Left kidney (tissue), 2 donors: Measurements from ENCODE around the gene TP53I13. TPM values are rescaled to one million over a fixed set of nuclear protein-coding genes. Genes with fewer than 3 reads are reported as not detected.

Experiments used
- DNase-seq: peaks from one replicate; pipeline ENCODE4 v3.0.0-alpha.2; 2013
- polyA plus RNA-seq: library from polyadenylated mRNA; unstranded; fragments of 120-200 nt; gene quantifications from one replicate; pipeline ENCODE4 v1.2.1, GENCODE V29; 2013; ENCODE audit not compliant: insufficient read length

TP53I13 gene
- polyA plus RNA-seq, 1 donor: 26.6 TPM

DNA sequence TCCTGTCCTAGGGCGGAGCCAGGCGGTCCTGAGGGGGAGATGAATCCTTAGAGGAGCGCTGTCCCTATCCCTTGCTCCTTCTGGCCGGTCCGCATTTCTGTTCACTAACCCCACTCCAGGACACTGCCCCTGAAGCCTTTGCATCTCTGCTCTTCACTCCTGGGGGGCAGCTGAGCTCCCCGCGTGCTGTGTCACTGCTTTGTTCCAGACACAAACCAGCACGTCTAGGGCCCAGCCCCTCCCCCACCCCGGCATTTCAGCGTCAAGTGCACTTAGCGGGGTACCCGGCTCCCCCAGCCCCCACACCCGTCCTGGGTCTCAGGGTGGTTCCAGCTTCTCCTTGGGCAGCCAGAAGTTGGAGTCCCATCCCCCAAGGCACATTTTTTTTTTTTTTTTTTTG lies 45.4 kb downstream of the TP53I13 start:
- no peak for DNase-seq

- no peak for DNase-seq
Measured at GRCh38 chr17:29614349-29615047, 46.0 kb downstream of the TP53I13 start.

DNA sequence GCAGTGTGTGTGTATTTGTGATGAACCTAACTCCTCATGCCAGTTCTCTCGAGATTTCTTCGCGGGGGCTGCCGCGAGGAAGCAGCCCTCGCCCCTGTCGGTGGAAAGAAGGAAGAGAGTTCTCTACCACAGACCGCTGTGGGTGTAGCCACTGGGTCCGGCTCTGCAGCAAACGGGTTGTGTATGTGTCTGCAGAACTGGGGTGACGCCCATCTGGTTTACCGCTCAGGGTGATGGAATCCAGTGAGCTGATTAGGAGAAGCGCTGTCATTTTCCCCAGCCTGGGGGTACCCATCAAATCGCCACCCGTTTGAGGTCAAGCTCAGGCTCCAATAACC lies 46.5 kb downstream of the TP53I13 start:
- no peak for DNase-seq

- peak; percentile 84 for DNase-seq
Measured at GRCh38 chr17:29615492-29616299, 47.2 kb downstream of the TP53I13 start.

- no peak for DNase-seq
Measured at GRCh38 chr17:29616300-29617048, 48.0 kb downstream of the TP53I13 start.

DNA sequence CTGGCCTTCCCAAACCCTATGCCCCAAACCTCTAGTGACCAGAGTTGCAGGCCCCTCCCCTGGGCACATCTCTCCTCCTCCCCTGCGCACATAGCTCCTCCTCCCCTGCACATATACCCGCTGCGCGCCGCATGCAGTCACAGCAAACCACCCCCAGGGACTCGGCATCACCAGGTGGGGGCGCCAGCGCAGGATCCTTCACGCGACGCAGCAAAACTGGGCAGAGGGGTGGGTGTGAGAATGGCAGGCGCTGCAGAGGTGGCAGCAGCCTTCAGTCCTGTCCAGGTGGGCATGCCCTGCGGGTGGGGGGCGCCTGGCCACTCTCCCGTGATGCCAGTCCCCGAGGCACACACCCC lies 48.6 kb downstream of the TP53I13 start:
- peak; percentile 72 for DNase-seq

GRCh38 chr17:29617481-29618271 lies 49.2 kb downstream of the TP53I13 start:
- no peak for DNase-seq

- no peak for DNase-seq
Measured at GRCh38 chr17:29618272-29619065, 50.0 kb downstream of the TP53I13 start.

DNA sequence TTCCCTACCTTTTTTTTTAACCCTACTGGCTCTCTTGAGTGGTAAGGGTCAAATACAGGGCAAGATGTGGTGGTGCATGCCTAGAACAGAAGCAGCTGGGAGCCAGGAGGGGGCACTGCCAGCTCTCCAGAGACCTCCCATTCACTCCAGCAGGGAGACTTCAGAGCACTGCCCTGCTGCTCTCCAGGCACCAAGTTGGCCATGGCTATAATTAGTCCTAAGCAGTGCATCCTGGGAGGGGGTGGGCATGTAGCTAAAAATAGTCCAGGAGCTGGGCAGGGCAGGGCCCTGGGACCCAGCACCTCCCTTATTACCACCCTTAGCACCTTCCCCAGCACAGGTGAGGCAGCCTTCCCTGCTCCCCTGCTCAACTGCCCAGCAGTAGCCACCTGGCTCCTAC lies 50.8 kb downstream of the TP53I13 start:
- DNase-seq: no peak

DNA sequence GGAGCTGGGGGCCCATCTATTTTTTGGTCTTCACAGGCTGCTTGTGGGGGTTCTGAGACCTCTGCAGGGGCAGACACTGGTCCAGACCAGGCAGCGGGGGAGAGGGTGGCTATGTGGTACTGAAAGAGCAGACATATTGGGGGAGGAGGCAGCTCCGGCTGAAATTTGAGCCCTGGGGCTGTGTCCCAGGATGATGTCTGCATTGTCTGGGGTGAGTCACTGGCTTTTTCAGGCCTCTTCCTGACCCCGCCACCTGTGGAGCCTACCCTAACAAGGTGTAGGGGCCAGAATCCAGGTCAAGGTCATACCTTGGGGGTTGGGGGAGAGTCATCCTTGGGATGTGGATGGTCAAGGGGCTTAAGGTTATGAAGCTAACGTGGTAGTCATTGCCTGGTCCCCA lies 51.8 kb downstream of the TP53I13 start:
- DNase-seq: no peak

DNA sequence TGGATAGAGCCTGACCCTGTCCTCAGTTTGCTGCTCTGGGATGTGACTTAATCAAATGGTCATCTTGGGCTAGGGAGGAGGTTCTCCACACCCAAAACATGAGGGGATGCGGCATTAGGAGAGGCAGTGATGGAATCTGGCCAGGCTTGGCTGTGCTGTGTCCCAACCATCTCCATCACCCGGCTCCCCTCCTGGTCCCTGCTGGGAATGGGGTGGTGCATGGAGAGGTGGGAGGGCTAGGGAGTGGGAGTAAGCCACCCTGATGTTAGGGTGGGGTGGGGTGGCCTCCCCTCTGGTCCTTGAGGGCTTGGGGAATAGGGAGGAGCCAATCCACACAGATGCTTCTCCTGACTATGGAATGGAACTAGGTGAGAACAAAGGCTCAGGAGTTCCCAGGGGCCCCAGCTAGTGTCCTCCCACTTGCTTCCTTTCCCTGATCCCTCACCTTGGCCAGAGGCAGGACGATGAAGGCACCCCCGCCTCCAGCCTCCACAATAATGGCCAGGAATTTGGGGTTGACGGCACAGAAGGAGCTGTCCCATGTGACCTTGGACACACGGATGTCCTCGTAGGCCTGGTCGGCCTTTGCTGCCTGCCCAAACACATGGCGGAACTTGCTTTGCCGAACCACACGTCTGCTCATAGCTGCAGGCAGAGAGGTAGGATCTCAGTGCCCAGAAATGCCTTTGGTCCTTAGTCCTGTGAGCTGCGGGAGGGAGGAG lies 52.4 kb downstream of the TP53I13 start:
- DNase-seq: no peak

DNA sequence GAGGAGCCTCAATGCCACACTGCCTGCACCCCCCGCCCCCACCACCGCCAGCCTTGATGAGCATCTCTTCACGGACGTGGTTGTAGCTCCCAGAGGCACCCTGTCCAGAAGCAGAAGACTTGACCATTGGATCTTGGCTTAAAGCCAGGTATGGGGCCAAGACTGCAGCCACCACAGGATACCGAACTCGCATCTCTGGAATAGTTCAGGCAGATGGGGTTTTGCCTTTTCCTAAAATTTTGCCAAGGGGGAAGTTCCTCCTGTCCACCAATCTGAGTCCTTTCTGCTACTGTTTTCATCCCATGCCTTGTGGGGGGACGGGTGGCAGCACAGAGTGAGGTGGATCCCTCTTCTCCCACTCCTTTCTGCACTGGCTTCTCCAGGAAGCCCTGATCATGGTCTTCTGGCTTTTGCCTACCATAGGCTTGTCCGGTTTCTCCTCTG lies 53.3 kb downstream of the TP53I13 start:
- no peak for DNase-seq

Other genes starting within 250 kb of the TP53I13 start
- gene TAOK1, start 178.3 kb upstream of the TP53I13 start, polyA plus RNA-seq: 56.2 TPM
- 6.6 TPM for gene ABHD15, start 1.7 kb upstream of the TP53I13 start, polyA plus RNA-seq
- 43.2 TPM for gene GIT1, start 20.9 kb downstream of the TP53I13 start, polyA plus RNA-seq
- gene ANKRD13B, start 24.4 kb downstream of the TP53I13 start, polyA plus RNA-seq: 11.1 TPM
- gene CORO6, start 54.2 kb downstream of the TP53I13 start, polyA plus RNA-seq: 3.8 TPM